Mucosa of descending colon (tissue), 3 donors: ENCODE measurements around the gene KANSL2. TPM values are rescaled to one million over a fixed set of nuclear protein-coding genes. Genes with fewer than 3 reads are reported as not detected.

Source experiments
- ATAC-seq: fragments of 200-7000 bp; cut with Tn5 transposase; one replicate; pipeline ENCODE4 v1.9.1; 2020; ENCODE audit warnings: mild to moderate bottlenecking, moderate library complexity
- DNase-seq, 3 donors: peaks; one replicate each; pipeline ENCODE4 v3.0.0-alpha.2; 2020
- H3K36me3 ChIP-seq: fragments of 200-600 bp; one replicate; pipeline ENCODE4 v1.8.0; 2021; ENCODE audit warnings: low read depth, mild to moderate bottlenecking
- H3K4me1 ChIP-seq: fragments of 200-600 bp; one replicate; pipeline ENCODE4 v1.8.0; 2021; ENCODE audit warnings: low read depth, mild to moderate bottlenecking
- H3K4me3 ChIP-seq: fragments of 200-600 bp; one replicate; pipeline ENCODE4 v1.8.0; 2021; ENCODE audit warnings: mild to moderate bottlenecking
- H3K9me3 ChIP-seq: fragments of 200-600 bp; one replicate; pipeline ENCODE4 v1.8.0; 2021; ENCODE audit warnings: mild to moderate bottlenecking
- intact Hi-C, 2 donors: fragments of 100-400 bp; cut with DNase I in 1 of 2; cut with micrococcal nuclease in 1 of 2; formaldehyde crosslinking; loops; one replicate each; pipeline versions ENCODE4 v1.11.0 to v1.11.1; 2022; cut with DNase I, micrococcal nuclease
- microRNA-seq: library from miRNA; unstranded; fragments of <30 nt; microRNA quantifications from one replicate; pipeline ENCODE4, GENCODE V29; 2019
- total RNA-seq, 3 donors: library from RNA; stranded (reverse); fragmentation: NEBNext Ultra II Directional in 2 of 3; extraction: Animal tissue kit (Norgen Biotek cat#: 25700) in 2 of 3; gene quantifications; one replicate each; pipeline versions ENCODE4 v1.2.1 to v1.2.4, GENCODE V29; 2021 to 2023
- TF ChIP-seq, protein P1 (sequence below): fragments of 200-600 bp; IDR thresholded peaks from one replicate; pipeline ENCODE4 v1.8.0; 2022; ENCODE audit warnings: antibody characterized with exemption, mild to moderate bottlenecking
- donor health status: DM: no; HTN: no; CAD: no; lungs with moderate emphysema.
- donor health status: DM: no; HTN: no; CAD: no.
- donor health status: DM: no; HTN: yes; CAD: no.

The KANSL2 gene
- total RNA-seq, 3 donors from 2014 or later = 18.3 to 25.8 (median 22.6) TPM

DNA sequence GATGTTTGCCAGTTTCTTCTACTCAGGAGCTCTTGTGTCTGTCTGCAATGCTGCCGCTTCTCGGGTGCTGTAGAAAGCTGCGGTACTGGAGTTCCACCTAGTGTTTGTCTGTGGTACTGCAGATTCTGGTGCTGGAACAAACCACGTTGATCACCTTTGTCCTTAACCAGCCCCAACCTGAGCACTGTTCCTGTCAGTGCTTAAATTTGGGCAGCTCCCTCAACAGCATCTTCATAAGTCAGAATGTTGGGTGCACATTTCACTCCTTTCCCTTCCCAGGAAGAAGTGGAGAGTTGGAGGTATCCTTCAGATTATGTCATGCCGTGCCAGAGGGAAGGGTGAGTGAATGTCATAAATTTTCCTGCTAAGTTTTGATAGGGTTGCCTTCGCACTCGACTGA is 63.5 kb downstream of the KANSL2 start:
- intact Hi-C loops = loop anchor here in 1 of 2 donors (5.0 kb wide), 1 partner anchor 76 kb away; no protein-coding TSS in a partner anchor

DNA sequence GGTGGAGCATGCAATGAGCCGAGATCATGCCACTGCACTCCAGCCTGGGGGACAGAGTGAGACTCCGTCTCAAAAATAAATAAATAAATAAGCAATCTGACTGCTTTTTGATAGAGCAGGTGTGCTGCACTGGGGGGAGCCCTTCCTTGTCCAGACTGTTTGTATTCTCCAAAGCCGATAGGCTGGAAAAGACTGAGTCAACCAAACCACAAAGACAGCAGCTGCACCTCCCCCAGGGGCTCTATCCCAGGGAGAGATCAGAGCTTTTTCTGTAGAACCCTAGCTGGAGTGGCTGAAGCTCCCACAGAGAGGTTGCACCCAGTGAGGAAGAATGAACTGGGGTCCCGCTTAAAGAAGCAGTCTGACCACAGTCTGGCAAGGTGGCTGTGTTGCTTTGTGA is 66.4 kb downstream of the KANSL2 start:
- Histone ChIP-seq H3K36me3 (no peaks in the 10 kb centered on the region), H3K4me1 (no peaks in the 10 kb centered on the region), H3K4me3 (no peak overlapping the region), H3K9me3 (peaks cover 4% of the 10 kb centered on the region)
- TF ChIP-seq, protein P1, sequence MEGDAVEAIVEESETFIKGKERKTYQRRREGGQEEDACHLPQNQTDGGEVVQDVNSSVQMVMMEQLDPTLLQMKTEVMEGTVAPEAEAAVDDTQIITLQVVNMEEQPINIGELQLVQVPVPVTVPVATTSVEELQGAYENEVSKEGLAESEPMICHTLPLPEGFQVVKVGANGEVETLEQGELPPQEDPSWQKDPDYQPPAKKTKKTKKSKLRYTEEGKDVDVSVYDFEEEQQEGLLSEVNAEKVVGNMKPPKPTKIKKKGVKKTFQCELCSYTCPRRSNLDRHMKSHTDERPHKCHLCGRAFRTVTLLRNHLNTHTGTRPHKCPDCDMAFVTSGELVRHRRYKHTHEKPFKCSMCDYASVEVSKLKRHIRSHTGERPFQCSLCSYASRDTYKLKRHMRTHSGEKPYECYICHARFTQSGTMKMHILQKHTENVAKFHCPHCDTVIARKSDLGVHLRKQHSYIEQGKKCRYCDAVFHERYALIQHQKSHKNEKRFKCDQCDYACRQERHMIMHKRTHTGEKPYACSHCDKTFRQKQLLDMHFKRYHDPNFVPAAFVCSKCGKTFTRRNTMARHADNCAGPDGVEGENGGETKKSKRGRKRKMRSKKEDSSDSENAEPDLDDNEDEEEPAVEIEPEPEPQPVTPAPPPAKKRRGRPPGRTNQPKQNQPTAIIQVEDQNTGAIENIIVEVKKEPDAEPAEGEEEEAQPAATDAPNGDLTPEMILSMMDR = no peak
- intact Hi-C loops = loop anchor here in 1 of 2 donors (5.0 kb wide), 1 partner anchor 73 kb away; no protein-coding TSS in a partner anchor
- DNase-seq = no peak
- no peak for ATAC-seq

More for the DNA sequence above, 63.5 kb downstream of the KANSL2 start:
- Histone ChIP-seq H3K4me1 (no peaks in the 10 kb centered on the region), H3K9me3 (peaks cover 7% of the 10 kb centered on the region), H3K4me3 (no peak overlapping the region), H3K36me3 (no peaks in the 10 kb centered on the region)
- DNase-seq = peak in 2 of 3 donors; percentile 53 to 87
- TF ChIP-seq, protein P1 = peak; percentile 96
- peak; percentile 93 for ATAC-seq

DNA sequence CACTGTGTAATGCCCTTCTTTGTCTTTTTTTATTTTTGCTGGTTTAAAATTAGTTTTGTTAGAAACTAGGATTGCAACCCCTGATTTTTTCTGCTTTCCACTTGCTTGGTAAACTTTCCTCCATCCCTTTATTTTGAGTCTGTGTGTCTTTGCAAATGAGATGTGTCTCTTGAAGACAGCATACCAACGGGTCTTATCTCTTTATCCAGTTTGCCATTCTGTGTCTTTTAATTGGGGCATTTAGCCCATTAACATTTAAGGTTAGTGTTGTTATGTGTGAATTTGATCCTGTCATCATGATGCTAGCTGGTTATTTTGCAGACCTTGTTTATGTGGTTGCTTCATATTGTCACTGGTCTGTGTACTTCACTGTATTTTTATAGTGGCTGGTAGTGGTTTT is 68.7 kb downstream of the KANSL2 start:
- H3K4me3 ChIP-seq = no peak overlapping the region
- intact Hi-C loops = no loop called here
- DNase-seq (no peak), ATAC-seq (no peak)
- no peaks in the 10 kb centered on the region for H3K4me1 ChIP-seq
- no peaks in the 10 kb centered on the region for H3K36me3 ChIP-seq
- H3K9me3 ChIP-seq = peaks cover 7% of the 10 kb centered on the region
- TF ChIP-seq, protein P1 = no peak

Small RNA genes within 50 kb of the gene (microRNA-seq; reads per million reads assigned to microRNA genes)
- 1.4 reads per million for gene MIR1291

Other genes with a start within 250 kb of the KANSL2 start
- not detected for gene ANP32D, start 209.7 kb downstream of the KANSL2 start, total RNA-seq
- under 1 TPM in 1 of 3 donors, not detected in 2; 0.41 TPM for gene C12orf54, start 199.7 kb downstream of the KANSL2 start, total RNA-seq
- gene OR8S1, start 156.6 kb downstream of the KANSL2 start, total RNA-seq = not detected
- gene LALBA, start 112.2 kb downstream of the KANSL2 start, total RNA-seq = not detected
- gene CCNT1, start 34.5 kb upstream of the KANSL2 start, total RNA-seq = 10 to 100 TPM; 25.7 to 40.9 (median 31.1) TPM
- gene ADCY6, start 106.9 kb upstream of the KANSL2 start, total RNA-seq = 100 to 1,000 TPM in 2 of 3 donors, 10 to 100 TPM in 1; 91.6 to 207 (median 102) TPM
- gene CACNB3, start 136.3 kb upstream of the KANSL2 start, total RNA-seq = 10 to 100 TPM; 31.8 to 49.4 (median 45.1) TPM
- 100 to 1,000 TPM in 1 of 3 donors, 10 to 100 TPM in 2; 70.0 to 105 (median 91.0) TPM for gene DDX23, start 169.9 kb upstream of the KANSL2 start, total RNA-seq
- gene RND1, start 183.6 kb upstream of the KANSL2 start, total RNA-seq = 1 to 10 TPM; 1.1 to 3.5 (median 2.4) TPM
- 10 to 100 TPM; 16.9 to 41.3 (median 22.9) TPM for gene FKBP11, start 243.3 kb upstream of the KANSL2 start, total RNA-seq